ENCODE data around the gene EPB42.
"Not testable (repeated sequence)": the region's sequence is repeated elsewhere in the genome, so short reads cannot be mapped to it uniquely, and the experiment has no call there.

EPB42 gene

GRCh38 chr15:43211224-43211735, 9.5 kb downstream of the EPB42 start:
- DNase-seq, result no peak

- DNase-seq, result no peak
These were observed 10.0 kb downstream of the EPB42 start for GRCh38 chr15:43210807-43211206.

GRCh38 chr15:43210172-43210745, 10.6 kb downstream of the EPB42 start:
- DNase-seq, result no peak

GRCh38 chr15:43209059-43209824, 11.6 kb downstream of the EPB42 start:
- no peak for DNase-seq

- DNase-seq, result no peak
These were observed 12.5 kb downstream of the EPB42 start for GRCh38 chr15:43208052-43209002.

GRCh38 chr15:43207024-43207423, 13.8 kb downstream of the EPB42 start:
- no peak for DNase-seq

GRCh38 chr15:43206054-43206453, 14.8 kb downstream of the EPB42 start:
- no peak for DNase-seq

GRCh38 chr15:43204016-43204901, 16.6 kb downstream of the EPB42 start:
- DNase-seq, result peak; percentile 56

GRCh38 chr15:43199945-43200488, 20.8 kb downstream of the EPB42 start:
- DNase-seq, result no peak

GRCh38 chr15:43198992-43199391, 21.8 kb downstream of the EPB42 start:
- no peak for DNase-seq

GRCh38 chr15:43198556-43198955, 22.3 kb downstream of the EPB42 start:
- not testable (repeated sequence) for DNase-seq

- not testable (repeated sequence) for DNase-seq
These were observed 23.0 kb downstream of the EPB42 start for GRCh38 chr15:43197773-43198172.

GRCh38 chr15:43196760-43197548, 23.9 kb downstream of the EPB42 start:
- no peak for DNase-seq

- no peak for DNase-seq
These were observed 26.0 kb downstream of the EPB42 start for GRCh38 chr15:43194795-43195194.

- no peak for DNase-seq
These were observed 27.1 kb downstream of the EPB42 start for GRCh38 chr15:43193710-43194109.

GRCh38 chr15:43190178-43190577, 30.6 kb downstream of the EPB42 start:
- DNase-seq, result no peak

GRCh38 chr15:43189296-43189695, 31.5 kb downstream of the EPB42 start:
- DNase-seq, result no peak

- no peak for DNase-seq
These were observed 33.2 kb downstream of the EPB42 start for GRCh38 chr15:43187544-43188155.

- no peak for DNase-seq
These were observed 34.8 kb downstream of the EPB42 start for GRCh38 chr15:43186003-43186353.

- peak; percentile 93 for DNase-seq
These were observed 35.4 kb downstream of the EPB42 start, which contains the start of gene CCNDBP1 for GRCh38 chr15:43185157-43186002. TSS of gene CCNDBP1 (plus strand) at chr15:43185403. CDS start at chr15:43185499, 96 bp downstream.

All from CD4-positive, alpha-beta T cell treated with Interleukin-6 for 4 hours (primary cell).